B cell (primary cell): Measurements from ENCODE around the gene HECA. TPM values are rescaled to one million over a fixed set of nuclear protein-coding genes. Genes with fewer than 3 reads are reported as not detected.

ENCODE experiments used
- ATAC-seq: fragments of 200-7000 bp; cut with Tn5 transposase; one replicate; pipeline ENCODE4 v1.10.0; 2021; ENCODE audit warnings: low read depth, mild to moderate bottlenecking, moderate number of reproducible peaks, moderate library complexity
- CTCF ChIA-PET: fragments of 350-600 bp; sonication (Branson Sonifier 250); formaldehyde crosslinking; loops from one replicate; lab custom pipeline; 2021; ENCODE audit warnings: antibody characterized with exemption, inconsistent platforms; lab: Charles Lee
- POLR2A ChIA-PET: fragments of 350-600 bp; sonication (Branson Sonifier 250); formaldehyde crosslinking; loops from one replicate; lab custom pipeline; 2021; ENCODE audit warnings: antibody characterized with exemption; lab: Charles Lee
- DNase-seq: peaks from one replicate; pipeline ENCODE4 v3.0.0; 2013
- H2AFZ ChIP-seq: 2 replicates; pipeline ENCODE4 v1.6.1; 2012; ENCODE audit warnings: mild to moderate bottlenecking, low read depth, low read length; ENCODE audit not compliant: insufficient read depth, poor library complexity, severe bottlenecking
- H3K27ac ChIP-seq, 2 donors: 1 replicate in 1 of 2; 2 replicates in 1 of 2; pipeline ENCODE4 v1.5.1; 2012 to 2013; ENCODE audit warnings: low read length in 2 of 2, mild to moderate bottlenecking in 2 of 2, moderate library complexity in 1 of 2
- H3K27me3 ChIP-seq, 4 experiments: fragments of 200-600 bp in 1 of 4; sonication (generic) in 1 of 4; replicated peaks in 1 of 4; 1 replicate in 2 of 4; 2 replicates in 2 of 4; pipeline versions ENCODE4 v1.6.1 to v1.7.0; 2013 to 2016; ENCODE audit warnings: low read length in 3 of 4, mild to moderate bottlenecking in 2 of 4, mixed read lengths in 1 of 4, moderate library complexity in 1 of 4; ENCODE audit not compliant: insufficient read depth in 4 of 4, control insufficient read depth in 3 of 4; ENCODE audit errors: control extremely low read depth in 1 of 4
- H3K36me3 ChIP-seq, 2 experiments: replicated peaks in 1 of 2; 1 replicate in 1 of 2; 2 replicates in 1 of 2; pipeline versions ENCODE4 v1.6.1 to v1.7.1; 2013; ENCODE audit warnings: low read length in 1 of 2; ENCODE audit not compliant: insufficient read depth in 2 of 2, control insufficient read depth in 1 of 2; ENCODE audit errors: control extremely low read depth in 1 of 2, extremely low read depth in 1 of 2
- H3K4me1 ChIP-seq, 2 donors: fragments of 200-600 bp in 1 of 2; sonication (generic) in 1 of 2; 1 replicate in 1 of 2; 2 replicates in 1 of 2; pipeline versions ENCODE4 v1.5.1 to v1.6.1; 2013 to 2017; ENCODE audit warnings: low read length in 2 of 2; ENCODE audit not compliant: control insufficient read depth in 2 of 2, insufficient read depth in 2 of 2
- H3K4me2 ChIP-seq: replicated peaks from 2 replicates; pipeline ENCODE3; 2012; ENCODE audit warnings: mild to moderate bottlenecking, low read depth, low read length; ENCODE audit not compliant: poor library complexity, severe bottlenecking
- H3K4me3 ChIP-seq, 5 experiments: fragments of 200-600 bp in 1 of 5; sonication (generic) in 1 of 5; 1 replicate in 3 of 5; 2 replicates in 2 of 5; pipeline versions ENCODE4 v1.5.1 to v1.7.0; 2011 to 2016; ENCODE audit warnings: low read length in 4 of 5, mild to moderate bottlenecking in 4 of 5, low read depth in 2 of 5, control low read depth in 1 of 5, moderate library complexity in 1 of 5; ENCODE audit not compliant: insufficient read depth in 1 of 5; ENCODE audit errors: control extremely low read depth in 1 of 5, extremely low read depth in 1 of 5
- H3K79me2 ChIP-seq: fragments of 200-600 bp; sonication (generic); one replicate; pipeline ENCODE4 v1.6.0; 2016; ENCODE audit warnings: low read length; ENCODE audit not compliant: control insufficient read depth, insufficient read depth
- H3K9ac ChIP-seq: fragments of 200-600 bp; sonication (generic); 2 replicates; pipeline ENCODE4 v1.6.1; 2017; ENCODE audit warnings: mild to moderate bottlenecking, low read length, moderate library complexity
- H3K9me3 ChIP-seq, 3 donors: one replicate each; pipeline versions ENCODE4 v1.6.1 to v1.7.1; 2013; ENCODE audit warnings: low read length in 2 of 3; ENCODE audit not compliant: control insufficient read depth in 2 of 3, insufficient read depth in 1 of 3; ENCODE audit errors: control extremely low read depth in 1 of 3
- H4K20me1 ChIP-seq: 2 replicates; pipeline ENCODE4 v1.6.0; 2012; ENCODE audit warnings: mild to moderate bottlenecking, low read length; ENCODE audit not compliant: insufficient read depth, control insufficient read depth, poor library complexity, severe bottlenecking
- H3K27ac Mint-ChIP-seq: one replicate; pipeline ENCODE4 v1.8.0; 2021; ENCODE audit warnings: mixed read lengths
- H3K27me3 Mint-ChIP-seq: one replicate; pipeline ENCODE4 v1.8.0; 2021; ENCODE audit warnings: mixed read lengths
- H3K4me1 Mint-ChIP-seq: one replicate; pipeline ENCODE4 v1.8.0; 2021; ENCODE audit warnings: mixed read lengths
- H3K4me3 Mint-ChIP-seq: one replicate; pipeline ENCODE4 v1.8.0; 2021; ENCODE audit warnings: mixed read lengths
- H3K9me3 Mint-ChIP-seq: one replicate; pipeline ENCODE4 v1.8.0; 2022; ENCODE audit warnings: mixed read lengths; ENCODE audit not compliant: insufficient read depth
- EZH2 ChIP-seq: IDR thresholded peaks from 2 replicates; pipeline ENCODE4 v1.6.1; 2012; ENCODE audit warnings: borderline replicate concordance, low read depth, mild to moderate bottlenecking, moderate library complexity, low read length; ENCODE audit not compliant: insufficient read depth, poor library complexity, severe bottlenecking
- WGBS: methylation state at CpG from one replicate; pipeline ENCODE4 v1.1.5; 2013; ENCODE audit warnings: missing lambda C conversion rate; ENCODE audit not compliant: insufficient coverage; 5-methylcytosine and 5-hydroxymethylcytosine counted together
- intact Hi-C: fragments of 100-400 bp; cut with micrococcal nuclease; formaldehyde crosslinking; loops from one replicate; pipeline ENCODE4 v1.10.0; 2022
- polyA plus RNA-seq: library from polyadenylated mRNA; depleted of rRNA; stranded (reverse); fragments of >200 nt; gene quantifications from 2 replicates; pipeline ENCODE4 v1.2.3, GENCODE V29; 2012
- total RNA-seq, 2 donors: library from RNA; stranded (reverse); fragments of 120-200 nt in 1 of 2; gene quantifications; 1 replicate in 1 of 2; 2 replicates in 1 of 2; pipeline versions ENCODE4 v1.2.3 to v1.2.4, GENCODE V29; 2013 to 2022
- TF ChIP-seq, protein P1 (sequence below): fragments of 200-600 bp; IDR thresholded peaks from one replicate; pipeline ENCODE4 v1.8.0; 2022; ENCODE audit warnings: antibody characterized with exemption, mild to moderate bottlenecking

The HECA gene
- total and polyA plus RNA-seq, 2 donors (not counting 1 experiment from before 2014, with no cell fraction given), result 19.2 to 50.4 TPM

DNA sequence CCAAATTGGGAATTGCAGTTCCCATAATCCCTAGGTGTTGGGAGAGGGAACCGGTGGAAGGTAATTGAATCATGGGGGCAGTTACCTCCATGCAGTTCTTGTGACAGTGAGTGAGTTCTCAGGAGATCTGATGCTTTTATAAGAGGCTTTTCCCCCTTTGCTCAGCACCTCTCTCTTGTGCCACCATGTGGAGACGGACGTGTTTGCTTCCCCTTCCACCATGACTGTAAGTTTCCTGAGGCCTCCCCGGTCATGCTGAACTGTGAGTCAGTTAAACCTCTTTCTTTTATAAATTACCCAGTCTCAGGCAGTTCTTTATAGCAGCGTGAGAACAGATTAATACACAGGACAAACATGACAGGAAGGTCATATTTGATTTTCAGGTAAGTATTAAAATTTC, 25.3 kb upstream of the HECA start:
- Mint-ChIP-seq H3K4me1 (no peaks in the 10 kb centered on the region), H3K27ac (peak overlapping the region; percentile 27), H3K4me3 (no peak overlapping the region), H3K9me3 (no peaks in the 10 kb centered on the region), H3K27me3 (no peaks in the 10 kb centered on the region)
- TF ChIP-seq, protein P1, sequence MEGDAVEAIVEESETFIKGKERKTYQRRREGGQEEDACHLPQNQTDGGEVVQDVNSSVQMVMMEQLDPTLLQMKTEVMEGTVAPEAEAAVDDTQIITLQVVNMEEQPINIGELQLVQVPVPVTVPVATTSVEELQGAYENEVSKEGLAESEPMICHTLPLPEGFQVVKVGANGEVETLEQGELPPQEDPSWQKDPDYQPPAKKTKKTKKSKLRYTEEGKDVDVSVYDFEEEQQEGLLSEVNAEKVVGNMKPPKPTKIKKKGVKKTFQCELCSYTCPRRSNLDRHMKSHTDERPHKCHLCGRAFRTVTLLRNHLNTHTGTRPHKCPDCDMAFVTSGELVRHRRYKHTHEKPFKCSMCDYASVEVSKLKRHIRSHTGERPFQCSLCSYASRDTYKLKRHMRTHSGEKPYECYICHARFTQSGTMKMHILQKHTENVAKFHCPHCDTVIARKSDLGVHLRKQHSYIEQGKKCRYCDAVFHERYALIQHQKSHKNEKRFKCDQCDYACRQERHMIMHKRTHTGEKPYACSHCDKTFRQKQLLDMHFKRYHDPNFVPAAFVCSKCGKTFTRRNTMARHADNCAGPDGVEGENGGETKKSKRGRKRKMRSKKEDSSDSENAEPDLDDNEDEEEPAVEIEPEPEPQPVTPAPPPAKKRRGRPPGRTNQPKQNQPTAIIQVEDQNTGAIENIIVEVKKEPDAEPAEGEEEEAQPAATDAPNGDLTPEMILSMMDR, result peak; percentile 31
- TF ChIP-seq EZH2, result no peak
- Histone ChIP-seq H3K27ac (no peak overlapping the region), H3K79me2 (no peaks in the 10 kb centered on the region), H3K4me2 (no peak overlapping the region), H4K20me1 (no peaks in the 10 kb centered on the region), H3K9ac (no peak overlapping the region), H3K4me1 (no peaks in the 10 kb centered on the region), H3K9me3 (no peaks in the 10 kb centered on the region), H3K36me3 (no peaks in the 10 kb centered on the region), H3K4me3 (no peak overlapping the region), H3K27me3 (no peaks in the 10 kb centered on the region), H2AFZ (no peak overlapping the region)
- intact Hi-C loops, result loop anchor here (2.0 kb wide), 1 partner anchor 293 kb away; no protein-coding TSS in a partner anchor
- 100% methylated on average over 1 of the region's 5 CpGs for WGBS
- peak; percentile 28 for ATAC-seq
- peak; percentile 29 for DNase-seq
- ChIA-PET POLR2A (no interaction called here), CTCF (interaction anchor here (0.7 to 1.9 kb wide), 2 partner anchors 255 to 260 kb away, joined by 3 to 5 read pairs; no protein-coding TSS in a partner anchor)

DNA sequence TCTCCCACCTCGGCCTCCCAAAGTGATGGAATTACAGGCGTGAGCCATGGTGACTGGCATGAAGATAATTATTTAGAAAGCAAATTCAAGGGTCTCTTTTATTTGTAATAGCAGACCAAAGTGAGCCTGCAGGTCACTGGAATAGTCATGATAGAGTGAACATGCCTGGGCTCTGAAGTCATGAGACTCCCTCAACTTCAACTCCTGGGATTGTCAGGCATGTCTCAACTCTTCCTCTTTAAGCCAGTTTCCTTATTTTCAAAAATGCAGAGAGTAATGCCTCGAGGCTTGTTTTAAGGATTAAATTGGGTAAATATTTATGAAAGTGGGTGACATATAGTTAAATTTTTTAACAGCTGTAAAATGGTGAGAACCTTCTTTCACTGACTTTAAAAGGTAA, 22.7 kb upstream of the HECA start:
- H3K27me3 ChIP-seq, result no peaks in the 10 kb centered on the region
- H3K27ac Mint-ChIP-seq, result no peak overlapping the region
- H3K27ac ChIP-seq, result no peak overlapping the region
- H3K4me1 ChIP-seq, result no peaks in the 10 kb centered on the region
- H3K4me2 ChIP-seq, result no peak overlapping the region
- intact Hi-C loops, result no loop called here
- no peaks in the 10 kb centered on the region for H4K20me1 ChIP-seq
- ATAC-seq, result no peak
- DNase-seq, result no peak
- CTCF ChIA-PET, result interaction anchor here (1.4 kb wide), 1 partner anchor 257 kb away, joined by 3 read pairs; no protein-coding TSS in a partner anchor
- POLR2A ChIA-PET, result no interaction called here
- no peak overlapping the region for H3K9ac ChIP-seq
- no peak overlapping the region for H3K4me3 ChIP-seq
- H2AFZ ChIP-seq, result no peak overlapping the region
- WGBS, result no CpG with 5 or more reads among the region's 3 CpGs
- H3K9me3 Mint-ChIP-seq, result no peaks in the 10 kb centered on the region
- H3K79me2 ChIP-seq, result no peaks in the 10 kb centered on the region
- H3K36me3 ChIP-seq, result no peaks in the 10 kb centered on the region
- no peak overlapping the region for H3K4me3 Mint-ChIP-seq
- TF ChIP-seq, protein P1, result no peak
- no peak for TF ChIP-seq EZH2
- no peaks in the 10 kb centered on the region for H3K4me1 Mint-ChIP-seq
- peaks cover 9% of the 10 kb centered on the region for H3K27me3 Mint-ChIP-seq
- no peaks in the 10 kb centered on the region for H3K9me3 ChIP-seq
